Peyer's patch (tissue), 4 donors: Measurements from ENCODE around the gene MYPN. TPM values are rescaled to one million over a fixed set of nuclear protein-coding genes. Genes with fewer than 3 reads are reported as not detected.

Experiments used
- DNase-seq, 3 donors: peaks; one replicate each; pipeline ENCODE4 v3.0.0-alpha.2; 2017 to 2019
- H3K27ac ChIP-seq, 4 donors: fragments of 200-600 bp; sonication (generic); one replicate each; pipeline ENCODE4 v1.5.1; 2016 to 2019
- H3K27me3 ChIP-seq, 2 donors: fragments of 200-600 bp; sonication (generic); one replicate each; pipeline ENCODE4 v1.5.1; 2019
- H3K36me3 ChIP-seq, 3 donors: fragments of 200-600 bp; sonication (generic); one replicate each; pipeline ENCODE4 v1.5.1; 2016 to 2019
- H3K4me1 ChIP-seq, 4 donors: fragments of 200-600 bp; sonication (generic); one replicate each; pipeline ENCODE4 v1.5.1; 2016 to 2019
- H3K4me3 ChIP-seq, 4 donors: fragments of 200-600 bp; sonication (generic); 1 replicate in 3 of 4; 2 replicates in 1 of 4; pipeline ENCODE4 v1.5.1; 2016 to 2019; ENCODE audit warnings: mild to moderate bottlenecking in 1 of 4
- H3K9me3 ChIP-seq, 4 donors: fragments of 200-600 bp; sonication (generic); one replicate each; pipeline ENCODE4 v1.5.1; 2016 to 2019; ENCODE audit warnings: mild to moderate bottlenecking in 1 of 4
- POLR2A ChIP-seq, 2 donors: fragments of 450-650 bp; IDR thresholded peaks; one replicate each; pipeline ENCODE4 v1.5.1; 2017; ENCODE audit warnings: antibody characterized with exemption in 2 of 2, mild to moderate bottlenecking in 2 of 2, moderate library complexity in 2 of 2
- total RNA-seq, 4 donors: library from RNA; depleted of rRNA; stranded (reverse); fragments of >200 nt; gene quantifications; one replicate each; pipeline ENCODE4 v1.1.0, GENCODE V29; 2016
- TF ChIP-seq, protein P1 (sequence below), 6 experiments: fragments of 450-650 bp in 4 of 6; fragments of 200-600 bp in 2 of 6; sonication (generic) in 1 of 6; IDR thresholded peaks; one replicate each; pipeline ENCODE4 v1.5.1; 2017 to 2019; ENCODE audit warnings: antibody characterized with exemption in 6 of 6, mild to moderate bottlenecking in 3 of 6, moderate library complexity in 1 of 6

Gene MYPN
- total RNA-seq, 4 donors from 2014 or later, result 0.13 TPM; not detected in 3

DNA sequence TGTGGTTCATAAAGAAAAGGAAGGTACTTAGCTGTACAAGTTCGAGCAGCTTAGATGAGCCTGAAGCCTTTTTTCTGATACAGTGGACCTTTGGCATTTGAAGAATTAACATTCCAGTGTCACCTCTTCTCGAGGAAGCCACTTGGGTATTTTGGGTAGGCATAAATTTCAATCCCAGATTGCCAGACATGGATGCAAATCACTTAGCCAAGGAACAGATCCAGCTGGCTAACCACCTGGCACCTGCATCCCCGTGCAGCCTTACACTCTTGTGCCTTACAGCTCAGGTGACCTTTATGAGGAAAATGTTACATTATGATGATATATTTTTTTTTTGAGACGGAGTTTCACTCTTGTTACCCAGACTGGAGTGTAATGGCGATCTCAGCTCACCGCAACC lies 138.6 kb downstream of the MYPN start:
- no peaks in the 10 kb centered on the region for H3K27me3 ChIP-seq
- no peak overlapping the region for H3K27ac ChIP-seq
- H3K4me1 ChIP-seq, result no peaks in the 10 kb centered on the region
- no peak for DNase-seq
- no peaks in the 10 kb centered on the region for H3K36me3 ChIP-seq
- no peaks in the 10 kb centered on the region for H3K9me3 ChIP-seq
- TF ChIP-seq POLR2A (IDR thresholded peaks at IDR 0.05), result no peak
- TF ChIP-seq, protein P1, sequence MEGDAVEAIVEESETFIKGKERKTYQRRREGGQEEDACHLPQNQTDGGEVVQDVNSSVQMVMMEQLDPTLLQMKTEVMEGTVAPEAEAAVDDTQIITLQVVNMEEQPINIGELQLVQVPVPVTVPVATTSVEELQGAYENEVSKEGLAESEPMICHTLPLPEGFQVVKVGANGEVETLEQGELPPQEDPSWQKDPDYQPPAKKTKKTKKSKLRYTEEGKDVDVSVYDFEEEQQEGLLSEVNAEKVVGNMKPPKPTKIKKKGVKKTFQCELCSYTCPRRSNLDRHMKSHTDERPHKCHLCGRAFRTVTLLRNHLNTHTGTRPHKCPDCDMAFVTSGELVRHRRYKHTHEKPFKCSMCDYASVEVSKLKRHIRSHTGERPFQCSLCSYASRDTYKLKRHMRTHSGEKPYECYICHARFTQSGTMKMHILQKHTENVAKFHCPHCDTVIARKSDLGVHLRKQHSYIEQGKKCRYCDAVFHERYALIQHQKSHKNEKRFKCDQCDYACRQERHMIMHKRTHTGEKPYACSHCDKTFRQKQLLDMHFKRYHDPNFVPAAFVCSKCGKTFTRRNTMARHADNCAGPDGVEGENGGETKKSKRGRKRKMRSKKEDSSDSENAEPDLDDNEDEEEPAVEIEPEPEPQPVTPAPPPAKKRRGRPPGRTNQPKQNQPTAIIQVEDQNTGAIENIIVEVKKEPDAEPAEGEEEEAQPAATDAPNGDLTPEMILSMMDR (IDR thresholded peaks at IDR 0.05), result no peak
- H3K4me3 ChIP-seq, result no peak overlapping the region

DNA sequence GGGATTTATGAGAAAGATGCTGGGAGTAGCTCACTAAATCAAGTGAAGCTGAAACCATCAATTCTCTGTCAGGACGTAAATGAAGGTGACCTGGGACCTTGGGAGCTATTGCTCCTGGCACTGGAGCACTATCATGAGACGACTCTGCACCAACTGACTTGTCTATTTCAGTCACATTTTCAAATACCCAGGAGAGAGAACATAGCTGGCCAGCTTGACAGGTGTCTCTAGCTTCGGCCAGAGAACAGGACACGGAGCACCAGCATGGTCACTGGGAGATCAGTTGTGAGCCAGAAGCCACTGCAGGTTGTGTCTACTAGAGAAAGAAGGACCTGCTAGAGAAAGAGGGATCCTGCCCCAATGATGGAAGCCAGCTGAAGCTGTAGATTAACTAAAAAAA lies 140.0 kb downstream of the MYPN start:
- H3K27ac ChIP-seq, result no peak overlapping the region
- no peak for DNase-seq
- no peak overlapping the region for H3K4me3 ChIP-seq
- H3K27me3 ChIP-seq, result no peaks in the 10 kb centered on the region
- no peaks in the 10 kb centered on the region for H3K4me1 ChIP-seq
- TF ChIP-seq, protein P1 (IDR thresholded peaks at IDR 0.05), result no peak
- TF ChIP-seq POLR2A (IDR thresholded peaks at IDR 0.05), result no peak
- H3K9me3 ChIP-seq, result no peaks in the 10 kb centered on the region
- no peaks in the 10 kb centered on the region for H3K36me3 ChIP-seq

DNA sequence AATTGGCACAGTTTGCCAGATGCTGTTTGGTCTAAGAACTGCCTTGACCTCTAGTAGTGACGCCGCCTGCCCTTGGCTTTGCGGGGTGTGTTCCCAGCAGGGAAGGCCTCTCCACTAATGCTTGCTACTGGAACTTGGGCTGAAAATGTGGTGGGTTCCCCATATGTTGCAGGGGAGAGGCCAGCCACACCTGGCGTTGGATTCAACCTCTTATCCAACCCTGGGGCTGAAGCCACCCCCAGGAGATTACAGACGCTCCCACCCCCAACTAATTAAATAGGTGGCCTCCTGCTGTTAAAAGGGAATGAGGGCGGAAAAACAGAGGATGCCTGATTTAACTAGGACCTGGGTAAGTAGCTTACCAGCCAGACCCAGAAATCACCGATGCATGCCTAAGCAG lies 141.9 kb downstream of the MYPN start:
- Histone ChIP-seq H3K27me3 (no peaks in the 10 kb centered on the region), H3K27ac (no peak overlapping the region), H3K9me3 (no peaks in the 10 kb centered on the region), H3K4me1 (no peaks in the 10 kb centered on the region), H3K36me3 (no peaks in the 10 kb centered on the region), H3K4me3 (no peak overlapping the region)
- TF ChIP-seq, protein P1 (IDR thresholded peaks at IDR 0.05), result no peak
- TF ChIP-seq POLR2A (IDR thresholded peaks at IDR 0.05), result no peak
- no peak for DNase-seq

DNA sequence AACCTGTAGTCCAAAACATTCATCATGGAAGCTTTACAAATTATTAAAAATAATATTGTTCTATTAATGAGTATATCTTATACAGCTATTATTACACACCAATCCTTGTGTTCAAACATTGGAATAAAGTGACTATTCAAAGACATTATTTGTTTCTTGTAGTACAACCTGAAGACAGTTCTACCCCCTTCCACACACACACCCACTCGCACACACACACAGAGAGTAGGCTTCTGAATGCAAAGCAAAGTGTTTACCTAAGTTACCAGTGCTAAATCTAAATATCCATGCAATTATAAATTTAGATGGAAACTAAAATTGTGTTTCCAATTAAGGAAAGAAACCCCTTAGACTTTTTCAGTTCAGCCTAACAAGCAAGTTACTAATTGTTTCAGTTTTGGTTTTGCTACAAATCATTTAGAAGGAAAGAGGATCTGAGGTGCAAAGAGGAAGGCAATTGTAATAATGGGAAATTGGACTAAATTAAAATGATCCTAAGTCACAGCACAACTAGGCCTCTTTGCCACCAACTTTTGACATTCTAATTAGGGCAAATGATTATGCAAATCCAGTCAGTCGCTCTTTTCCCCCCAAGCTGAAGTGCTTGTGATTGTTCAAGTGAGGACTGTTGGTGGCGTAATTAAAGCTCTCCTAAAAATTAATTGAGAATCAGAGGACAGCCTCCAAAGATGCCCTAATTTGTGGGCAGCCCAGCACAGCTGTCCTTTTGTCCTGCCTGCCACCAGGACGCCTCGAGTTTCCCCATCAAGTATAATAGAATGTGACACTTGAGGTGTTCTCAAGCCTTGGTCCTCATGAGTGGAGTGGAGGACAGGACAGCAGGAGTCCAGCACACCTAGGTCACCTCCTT lies 142.6 kb downstream of the MYPN start:
- no peak for DNase-seq
- Histone ChIP-seq H3K36me3 (no peaks in the 10 kb centered on the region), H3K4me3 (no peak overlapping the region), H3K27me3 (no peaks in the 10 kb centered on the region), H3K4me1 (no peaks in the 10 kb centered on the region), H3K27ac (no peak overlapping the region), H3K9me3 (no peaks in the 10 kb centered on the region)
- no peak for TF ChIP-seq POLR2A (IDR thresholded peaks at IDR 0.05)
- TF ChIP-seq, protein P1 (IDR thresholded peaks at IDR 0.05), result no peak

DNA sequence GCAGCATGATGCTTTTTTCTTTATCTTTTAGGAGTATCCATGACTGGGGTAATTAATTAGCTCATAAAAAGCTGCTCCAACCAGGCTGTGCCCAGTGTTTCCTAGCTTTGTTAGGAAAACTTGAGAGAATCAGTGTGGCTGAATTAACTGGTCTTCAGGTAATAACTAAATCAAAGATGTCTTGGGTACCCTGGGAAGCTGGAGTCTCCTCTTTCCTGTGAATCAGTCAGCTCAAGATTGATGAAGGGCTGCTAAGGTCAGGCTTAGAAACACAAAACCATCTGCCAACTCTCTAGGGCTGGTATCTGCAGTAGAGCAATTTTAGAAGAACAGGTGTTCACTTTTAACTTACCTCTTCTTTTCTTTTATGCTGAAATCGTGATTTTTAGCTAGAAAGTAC lies 144.1 kb downstream of the MYPN start:
- no peaks in the 10 kb centered on the region for H3K9me3 ChIP-seq
- H3K27ac ChIP-seq, result no peak overlapping the region
- H3K4me1 ChIP-seq, result no peaks in the 10 kb centered on the region
- H3K27me3 ChIP-seq, result no peaks in the 10 kb centered on the region
- no peaks in the 10 kb centered on the region for H3K36me3 ChIP-seq
- DNase-seq, result no peak
- no peak for TF ChIP-seq POLR2A (IDR thresholded peaks at IDR 0.05)
- TF ChIP-seq, protein P1 (IDR thresholded peaks at IDR 0.05), result no peak
- no peak overlapping the region for H3K4me3 ChIP-seq
